ENCODE data around the gene CEMIP. TPM values are rescaled to one million over a fixed set of nuclear protein-coding genes. Genes with fewer than 3 reads are reported as not detected.

The CEMIP gene
- total RNA-seq, 6 experiments from 2014 or later, result 0.64 to 0.74 TPM; not detected in 4

DNA sequence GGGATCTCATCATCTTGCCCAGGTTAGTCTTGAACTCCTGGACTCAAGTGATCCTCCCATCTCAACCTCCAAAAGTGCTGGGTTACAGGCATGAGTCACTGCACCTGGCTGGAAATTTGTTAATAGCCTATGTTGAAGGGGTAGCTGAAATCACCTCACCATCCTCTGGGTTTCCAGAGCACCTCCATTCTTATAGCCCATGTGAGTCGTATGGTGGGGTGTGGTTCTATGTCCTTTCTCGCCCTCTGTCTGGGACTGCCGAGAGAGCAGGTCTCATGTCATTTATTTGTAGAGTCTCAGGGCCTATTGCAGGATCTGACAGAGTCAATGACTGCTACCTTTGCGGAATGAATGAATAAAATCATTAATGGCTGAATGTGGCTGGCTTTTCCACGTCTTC is 20.9 kb downstream of the CEMIP start:
- no peak for DNase-seq
- H3K9me3 ChIP-seq, result no peaks in the 10 kb centered on the region
- ATAC-seq, result no peak
- 76% methylated on average over 5 of the region's 5 CpGs for WGBS (ENCODE audit: insufficient coverage, low coverage, low lambda C conversion rate, missing lambda C conversion rate)
- H3K27me3 ChIP-seq, result no peaks in the 10 kb centered on the region
- intact Hi-C loops (cut with DNase I), result no loop called here
- no peak overlapping the region for H3K4me3 ChIP-seq
- no peak overlapping the region for H3K27ac ChIP-seq
- TF ChIP-seq POLR2A (IDR thresholded peaks at IDR 0.05), result no peak
- TF ChIP-seq, protein P1, sequence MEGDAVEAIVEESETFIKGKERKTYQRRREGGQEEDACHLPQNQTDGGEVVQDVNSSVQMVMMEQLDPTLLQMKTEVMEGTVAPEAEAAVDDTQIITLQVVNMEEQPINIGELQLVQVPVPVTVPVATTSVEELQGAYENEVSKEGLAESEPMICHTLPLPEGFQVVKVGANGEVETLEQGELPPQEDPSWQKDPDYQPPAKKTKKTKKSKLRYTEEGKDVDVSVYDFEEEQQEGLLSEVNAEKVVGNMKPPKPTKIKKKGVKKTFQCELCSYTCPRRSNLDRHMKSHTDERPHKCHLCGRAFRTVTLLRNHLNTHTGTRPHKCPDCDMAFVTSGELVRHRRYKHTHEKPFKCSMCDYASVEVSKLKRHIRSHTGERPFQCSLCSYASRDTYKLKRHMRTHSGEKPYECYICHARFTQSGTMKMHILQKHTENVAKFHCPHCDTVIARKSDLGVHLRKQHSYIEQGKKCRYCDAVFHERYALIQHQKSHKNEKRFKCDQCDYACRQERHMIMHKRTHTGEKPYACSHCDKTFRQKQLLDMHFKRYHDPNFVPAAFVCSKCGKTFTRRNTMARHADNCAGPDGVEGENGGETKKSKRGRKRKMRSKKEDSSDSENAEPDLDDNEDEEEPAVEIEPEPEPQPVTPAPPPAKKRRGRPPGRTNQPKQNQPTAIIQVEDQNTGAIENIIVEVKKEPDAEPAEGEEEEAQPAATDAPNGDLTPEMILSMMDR (IDR thresholded peaks at IDR 0.05), result no peak
- no peaks in the 10 kb centered on the region for H3K4me1 ChIP-seq
- H3K36me3 ChIP-seq, result no peaks in the 10 kb centered on the region

- Histone ChIP-seq H3K36me3 (no peaks in the 10 kb centered on the region), H3K4me3 (no peak overlapping the region), H3K9me3 (no peaks in the 10 kb centered on the region), H3K27me3 (no peaks in the 10 kb centered on the region), H3K27ac (no peak overlapping the region), H3K4me1 (no peaks in the 10 kb centered on the region)
- DNase-seq, result no peak
- intact Hi-C loops (cut with DNase I), result no loop called here
- no peak for TF ChIP-seq POLR2A (IDR thresholded peaks at IDR 0.05)
- TF ChIP-seq, protein P1 (IDR thresholded peaks at IDR 0.05), result no peak
- ATAC-seq, result no peak
- WGBS (ENCODE audit: insufficient coverage, low coverage, low lambda C conversion rate, missing lambda C conversion rate), result 72% methylated on average over 8 of the region's 10 CpGs
Observed at GRCh38 chr15:80801891-80802680, 22.9 kb downstream of the CEMIP start.

- intact Hi-C loops (cut with DNase I), result no loop called here
- Histone ChIP-seq H3K27me3 (no peaks in the 10 kb centered on the region), H3K4me3 (no peak overlapping the region), H3K27ac (no peak overlapping the region), H3K36me3 (no peaks in the 10 kb centered on the region), H3K9me3 (no peaks in the 10 kb centered on the region), H3K4me1 (no peaks in the 10 kb centered on the region)
- TF ChIP-seq, protein P1 (IDR thresholded peaks at IDR 0.05), result no peak
- TF ChIP-seq POLR2A (IDR thresholded peaks at IDR 0.05), result no peak
- 72% methylated on average over 6 of the region's 7 CpGs for WGBS (ENCODE audit: insufficient coverage, low coverage, low lambda C conversion rate, missing lambda C conversion rate)
- ATAC-seq (no peak), DNase-seq (no peak)
Observed at GRCh38 chr15:80803580-80804525, 24.7 kb downstream of the CEMIP start.

GRCh38 chr15:80804970-80805495 is 25.9 kb downstream of the CEMIP start:
- DNase-seq, result no peak
- Histone ChIP-seq H3K36me3 (no peaks in the 10 kb centered on the region), H3K4me3 (no peak overlapping the region), H3K27ac (no peak overlapping the region), H3K27me3 (no peaks in the 10 kb centered on the region), H3K9me3 (no peaks in the 10 kb centered on the region), H3K4me1 (no peaks in the 10 kb centered on the region)
- intact Hi-C loops (cut with DNase I), result no loop called here
- TF ChIP-seq POLR2A (IDR thresholded peaks at IDR 0.05), result no peak
- TF ChIP-seq, protein P1 (IDR thresholded peaks at IDR 0.05), result no peak
- ATAC-seq, result no peak
- 36% methylated on average over 10 of the region's 10 CpGs for WGBS (ENCODE audit: insufficient coverage, low coverage, low lambda C conversion rate, missing lambda C conversion rate)
